NCI-H2196 (cell line): ENCODE data around the gene RASL11A.
A peak's percentile ranks its signal among the peaks of the same experiment; 100 is the strongest.
"Not testable (repeated sequence)": the region's sequence is repeated elsewhere in the genome, so short reads cannot be mapped to it uniquely, and the experiment has no call there.

Experiments used
- DNase-seq: peaks from one replicate; lab custom pipeline; 2025; ENCODE audit not compliant: unreplicated experiment; lab: John Stamatoyannopoulos, UW

The RASL11A gene

DNA sequence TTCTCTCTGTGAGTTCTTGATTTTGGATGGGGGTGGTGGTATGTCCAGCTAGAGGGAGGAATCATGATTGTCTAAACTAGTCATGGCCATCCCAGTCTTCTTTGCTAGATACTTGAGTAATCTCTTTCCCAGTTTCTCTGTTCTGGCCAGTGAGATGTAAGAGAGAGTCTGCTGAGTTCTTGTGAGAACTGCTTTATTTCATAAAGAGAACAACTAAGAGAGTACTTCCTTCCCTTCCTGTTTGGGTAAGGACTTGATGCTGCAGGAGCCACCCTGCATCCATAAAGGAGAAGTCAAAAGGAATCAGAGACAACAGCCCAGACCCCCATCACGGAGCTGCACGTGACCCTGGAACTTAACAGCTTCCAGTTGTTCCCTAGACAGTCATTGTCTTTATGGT is 3.0 kb upstream of the RASL11A start:
- DNase-seq: no peak

DNA sequence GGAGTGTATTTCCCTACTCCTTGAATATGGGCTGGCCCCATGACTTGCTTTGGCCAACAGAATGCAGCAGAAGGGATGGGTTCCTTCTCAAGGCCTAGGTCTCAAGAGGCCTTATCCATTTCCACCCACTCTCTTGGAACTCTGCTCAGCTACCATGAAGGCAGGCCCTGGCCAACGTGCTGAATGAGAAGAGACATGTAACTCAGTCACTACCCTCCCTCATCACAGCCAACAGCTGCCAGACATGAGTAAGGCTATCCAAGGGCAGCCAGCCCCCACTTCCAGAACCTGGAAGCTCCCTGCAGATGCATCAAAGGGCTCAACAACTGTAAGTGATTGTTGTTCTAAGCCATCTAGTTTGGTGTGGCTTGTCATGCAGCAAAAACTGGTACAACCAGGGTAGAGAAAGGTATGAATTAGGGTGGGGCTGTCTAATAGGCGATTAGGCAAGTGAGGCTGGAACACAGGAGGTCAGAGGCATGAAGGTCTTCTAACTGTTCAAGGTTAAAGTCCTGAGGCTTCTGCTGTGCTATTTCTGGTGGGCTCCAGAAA is 1.4 kb upstream of the RASL11A start:
- DNase-seq: no peak

DNA sequence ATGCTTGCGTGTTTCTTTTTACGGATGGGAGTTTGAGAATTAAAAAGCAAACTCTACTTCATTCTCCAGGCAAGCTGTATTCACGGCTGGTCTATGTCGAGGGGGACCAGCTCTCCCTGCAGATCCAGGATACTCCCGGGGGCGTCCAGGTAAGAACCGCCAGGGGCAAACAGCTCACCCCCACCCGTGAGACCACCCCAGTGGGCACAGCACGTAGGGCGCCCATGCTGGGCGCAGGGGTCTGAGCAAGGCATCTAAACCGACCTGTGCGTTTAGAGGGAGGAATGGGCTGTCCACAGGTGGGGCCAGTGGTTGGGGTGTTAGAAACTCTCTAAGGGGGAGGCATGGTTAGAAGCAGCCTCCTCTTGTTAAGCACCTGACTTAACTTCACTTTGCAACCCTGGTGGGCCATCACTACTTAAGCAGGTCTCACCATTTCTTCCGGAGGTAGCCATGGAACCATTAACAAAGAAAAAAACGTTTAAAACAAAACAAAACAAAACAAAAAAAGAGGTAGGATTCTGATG is 1.0 kb downstream of the RASL11A start:
- no peak for DNase-seq

DNA sequence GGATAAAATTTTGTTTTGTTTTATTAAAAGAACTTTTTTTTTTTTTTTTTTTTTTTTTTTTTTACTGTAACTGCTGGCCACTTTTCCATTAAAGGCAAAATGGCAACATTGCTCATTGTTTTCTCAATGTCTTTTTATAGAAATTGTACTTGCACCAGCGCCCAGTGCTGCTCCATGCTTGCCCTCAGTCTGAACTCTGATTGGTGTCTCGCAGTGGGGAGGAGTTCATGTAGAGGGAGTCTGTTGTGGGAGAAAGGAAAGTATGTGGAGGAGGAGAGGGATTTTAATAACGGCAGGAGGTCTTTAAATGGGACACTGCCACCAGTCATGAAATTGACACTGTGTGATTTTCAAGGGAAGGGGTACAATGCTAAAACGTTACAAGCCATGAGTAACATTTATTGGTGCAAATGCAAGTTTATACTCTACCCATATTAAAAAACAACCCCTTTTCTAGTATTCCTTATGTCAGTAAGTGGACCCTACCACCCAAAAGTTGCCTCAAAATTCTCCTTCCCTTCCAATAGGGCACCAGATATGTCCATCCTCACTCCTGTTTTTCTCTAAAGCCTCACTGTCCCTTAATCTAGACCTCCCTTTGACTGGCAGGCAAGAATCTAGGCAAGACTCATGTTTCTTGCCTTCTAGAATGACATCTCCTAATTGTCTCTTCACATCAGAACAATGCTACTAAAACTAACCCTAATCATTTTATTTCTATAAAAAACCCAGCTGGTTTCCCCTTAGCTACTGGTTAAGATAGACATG is 3.2 kb downstream of the RASL11A start:
- DNase-seq: no peak

DNA sequence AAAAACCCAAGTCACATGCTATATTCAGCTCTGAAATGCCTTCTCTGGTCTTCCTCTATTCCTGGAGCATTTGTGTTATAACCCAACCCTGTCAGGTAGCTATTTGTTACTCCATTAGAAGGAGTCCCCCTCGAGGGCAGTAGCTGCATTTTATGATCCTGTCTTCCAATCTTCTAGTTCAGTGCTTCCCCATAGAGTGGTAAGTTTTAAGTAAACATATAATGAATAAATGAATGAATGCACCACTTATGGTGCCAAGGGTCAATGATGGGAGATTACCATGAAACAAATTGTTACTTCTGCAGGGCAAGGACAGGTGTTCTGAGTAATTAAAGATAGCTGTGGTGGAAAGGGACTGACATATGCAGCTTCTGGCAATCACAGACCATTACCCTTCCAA is 4.0 kb downstream of the RASL11A start:
- DNase-seq: no peak

DNA sequence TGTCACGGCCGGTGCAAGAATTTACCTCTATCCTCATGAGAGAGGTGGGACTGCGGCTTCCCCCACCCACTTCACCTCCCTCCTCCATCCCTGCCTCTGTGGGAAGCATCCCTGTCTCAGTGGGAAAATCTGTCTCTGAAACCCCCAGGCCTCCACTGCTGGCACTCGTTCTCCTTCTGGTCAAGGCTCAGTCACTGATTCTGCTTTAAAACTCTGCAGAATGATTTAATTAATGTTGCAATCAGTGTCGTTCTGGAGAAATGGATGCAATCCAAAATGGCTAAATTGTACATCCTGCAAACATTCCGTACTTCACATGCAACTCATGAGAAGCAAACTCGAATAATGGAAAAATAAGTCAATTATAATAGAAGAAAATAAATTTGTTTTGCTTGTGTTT is 5.6 kb downstream of the RASL11A start:
- no peak for DNase-seq

DNA sequence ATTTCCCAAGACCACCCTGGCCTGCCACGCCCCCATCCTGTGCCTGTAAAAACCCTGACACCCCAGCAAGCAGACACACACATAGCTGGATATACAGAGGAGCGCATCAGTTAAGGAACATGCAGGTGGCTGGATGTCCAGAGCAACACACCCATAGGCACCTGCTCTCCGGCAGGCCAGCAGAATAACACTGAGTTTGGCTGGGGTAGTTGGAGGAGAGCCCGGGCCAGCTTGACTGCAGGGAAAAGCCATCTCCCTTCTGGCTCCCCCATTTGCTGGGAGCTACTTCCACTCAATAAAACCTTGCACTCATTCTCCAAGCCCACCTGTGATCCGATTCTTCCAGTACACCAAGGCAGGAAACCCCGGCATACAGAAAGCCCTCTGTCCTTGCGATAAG is 8.9 kb downstream of the RASL11A start:
- DNase-seq: no peak

DNA sequence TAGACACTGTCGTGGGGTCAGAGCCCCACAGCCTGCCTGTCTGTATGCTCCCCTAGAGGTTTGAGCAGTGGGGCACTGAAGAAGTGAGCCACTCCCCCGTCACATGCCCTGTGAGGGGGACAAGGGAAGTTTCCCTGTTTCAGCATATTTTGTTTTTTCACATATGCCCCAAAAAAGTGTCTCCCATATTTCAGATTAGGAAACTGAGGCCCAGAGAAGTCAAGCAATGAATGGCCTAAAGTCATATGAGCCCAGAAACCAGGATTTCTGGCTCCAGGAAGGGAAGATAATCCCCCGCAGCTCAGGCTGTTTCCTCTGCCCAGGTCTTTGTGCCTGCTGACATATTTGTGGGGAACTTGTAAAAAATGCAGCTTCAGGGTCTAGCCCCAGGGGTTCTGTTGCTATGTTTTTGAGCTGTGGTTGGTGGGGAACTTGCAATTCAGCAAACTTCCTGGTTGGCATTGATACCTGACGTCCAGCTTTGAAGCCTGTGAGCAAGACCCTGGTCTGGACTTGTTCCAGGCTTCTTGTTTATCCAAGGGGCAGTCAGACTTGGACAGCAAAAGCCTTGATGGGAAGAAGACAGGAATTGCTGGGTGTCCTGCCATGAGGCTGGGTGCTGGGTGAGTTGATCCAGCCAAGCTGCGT is 9.5 kb downstream of the RASL11A start:
- DNase-seq: no peak

DNA sequence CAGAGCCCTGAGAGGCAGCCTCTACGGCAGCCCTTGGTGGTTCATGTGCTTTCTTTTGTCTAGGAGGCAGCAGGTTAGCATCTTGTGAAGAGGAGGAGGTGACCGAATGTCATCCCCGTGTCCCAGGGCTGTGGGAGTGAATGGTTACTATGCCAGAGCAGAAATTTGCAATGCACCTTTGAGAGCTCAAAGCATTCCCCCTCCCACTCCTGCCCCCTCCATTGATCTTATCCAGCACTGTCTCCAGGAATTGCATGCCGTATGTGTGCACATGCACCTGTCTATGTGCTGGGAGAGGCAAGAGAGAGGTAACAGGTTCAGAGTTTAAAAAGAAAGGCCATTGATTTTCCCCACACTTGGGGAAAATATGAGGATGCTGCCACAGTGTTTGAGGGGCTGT is 10.2 kb downstream of the RASL11A start:
- no peak for DNase-seq

DNA sequence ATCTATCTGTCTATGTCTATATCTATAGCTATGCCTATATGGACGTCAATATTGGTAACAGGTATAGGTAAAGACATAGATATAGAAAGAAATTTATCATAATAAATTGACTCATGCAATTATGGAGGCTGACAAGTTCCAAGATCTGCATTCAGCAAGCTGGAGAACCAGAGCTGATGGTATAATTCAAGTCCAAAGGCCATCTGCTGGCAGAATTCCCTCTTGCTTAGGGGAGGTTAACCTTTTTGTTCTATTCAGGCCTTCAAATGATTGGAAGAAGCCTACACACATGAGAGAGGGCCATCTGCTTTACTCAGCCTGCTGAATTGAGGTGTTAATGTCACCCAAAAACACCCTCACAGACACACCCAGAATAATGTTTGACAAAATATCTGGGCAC is 10.8 kb downstream of the RASL11A start:
- no peak for DNase-seq

DNA sequence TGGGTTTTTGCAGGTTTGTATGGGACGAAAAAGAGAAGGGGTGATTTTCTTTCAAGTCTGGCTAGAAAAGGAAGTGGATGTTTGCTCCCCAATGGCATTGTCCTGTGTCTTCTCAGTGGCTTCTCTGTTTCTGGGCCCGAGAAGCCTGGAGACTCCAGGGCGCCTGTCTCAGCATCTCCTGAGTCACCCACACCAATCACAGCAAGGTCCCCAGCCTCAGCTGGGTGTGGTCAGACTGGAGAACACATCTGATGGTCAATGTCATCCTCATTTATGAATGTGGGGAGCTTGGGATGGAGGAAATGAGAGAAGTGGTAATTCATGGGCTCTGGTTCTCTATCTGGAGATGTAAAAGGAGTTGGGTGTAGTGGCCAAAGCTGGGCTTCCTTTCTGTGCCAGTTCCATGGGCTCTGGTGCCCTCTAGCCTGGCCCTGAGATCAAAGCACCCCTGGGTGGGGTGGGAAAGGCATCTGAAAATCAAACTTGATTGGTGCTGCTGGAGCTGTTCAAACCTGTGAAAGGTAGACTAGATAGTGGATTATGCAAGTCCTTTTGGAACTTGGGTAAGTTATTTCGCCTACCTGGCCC is 13.4 kb downstream of the RASL11A start:
- DNase-seq: peak; percentile 7

DNA sequence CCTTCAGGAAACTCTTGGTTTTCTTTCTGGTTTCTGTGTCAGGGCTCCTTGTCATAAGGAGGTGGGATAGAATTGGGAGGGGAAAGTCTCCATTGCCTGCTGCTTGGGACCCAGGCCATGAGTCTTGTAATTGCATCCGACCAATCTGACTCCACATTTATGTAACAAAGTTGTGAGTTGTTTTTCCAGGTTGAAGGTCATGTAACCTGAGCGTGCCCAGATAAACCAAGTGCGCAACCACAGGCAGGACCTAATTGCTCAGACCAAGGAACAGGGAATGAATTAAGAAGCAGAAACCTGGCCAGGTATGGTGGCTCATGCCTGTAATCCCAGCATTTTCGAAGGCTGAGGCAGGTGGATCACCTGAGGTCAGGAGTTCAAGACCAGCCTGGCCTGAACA is 17.8 kb downstream of the RASL11A start:
- DNase-seq: no peak

DNA sequence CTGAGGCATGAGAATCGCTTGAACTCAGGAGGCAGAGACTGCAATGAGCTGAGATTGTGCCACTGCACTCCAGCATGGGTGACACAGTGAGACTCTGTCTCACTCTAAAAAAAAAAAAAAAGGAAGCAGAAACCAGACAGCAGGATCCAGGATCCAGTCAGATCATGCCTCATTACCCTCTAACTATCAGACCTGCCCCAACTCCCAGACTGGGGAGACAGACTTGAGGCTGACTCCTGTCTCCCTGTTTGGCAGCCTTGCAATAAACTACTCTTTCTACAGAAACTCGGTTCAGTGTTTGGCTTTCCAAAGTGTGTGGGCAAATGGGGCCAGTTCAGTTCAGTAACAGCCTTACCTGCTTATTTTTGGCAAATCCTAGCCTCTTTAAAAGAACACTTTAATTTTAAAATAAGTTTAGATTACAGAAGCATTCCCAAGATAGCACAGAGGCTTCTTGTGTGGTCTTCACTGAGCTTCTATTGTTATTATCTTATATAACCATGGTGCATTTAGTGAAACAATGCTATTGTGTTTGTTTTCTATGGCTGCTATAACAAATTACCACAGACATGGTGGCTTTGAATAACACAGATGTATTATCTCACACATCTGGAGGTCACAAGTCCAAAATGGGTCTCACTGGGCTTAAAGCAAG is 18.5 kb downstream of the RASL11A start:
- no peak for DNase-seq

DNA sequence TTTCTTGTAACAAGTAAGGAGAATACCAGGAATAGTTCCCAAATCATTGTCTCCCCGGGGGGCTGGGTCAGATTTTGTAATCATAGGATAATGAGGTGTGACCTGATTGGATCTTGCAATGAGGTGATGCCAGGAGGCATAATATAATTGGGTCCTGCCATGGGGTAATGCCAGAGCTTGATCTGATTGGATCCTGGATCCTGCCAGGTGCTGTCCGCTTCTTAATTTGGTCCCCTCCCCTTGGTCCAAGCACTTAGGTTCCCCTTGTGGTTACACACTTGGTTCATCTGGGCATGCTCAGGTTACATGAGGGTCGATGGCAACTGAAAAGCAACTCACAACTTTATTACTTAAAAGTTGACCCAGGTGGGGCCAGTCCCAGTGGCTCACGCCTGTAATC is 20.1 kb downstream of the RASL11A start:
- DNase-seq: no peak

DNA sequence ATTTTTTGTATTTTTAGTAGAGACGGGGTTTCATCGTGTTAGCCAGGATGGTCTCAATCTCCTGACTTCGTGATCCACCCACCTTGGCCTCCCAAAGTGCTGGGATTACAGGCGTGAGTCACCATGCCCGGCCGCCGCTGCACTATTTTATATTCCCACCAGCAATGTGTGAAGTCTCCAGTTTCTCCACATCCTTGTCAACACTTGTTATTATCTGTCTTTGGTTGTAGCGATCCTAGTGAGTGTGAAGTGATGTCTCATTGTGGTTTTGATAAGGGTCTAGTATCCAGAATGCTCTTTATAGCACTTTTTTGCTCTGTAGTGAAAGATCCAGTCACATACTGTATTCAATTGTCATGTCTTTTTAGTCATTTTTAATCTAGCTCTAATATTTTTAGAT is 21.3 kb downstream of the RASL11A start:
- not testable (repeated sequence) for DNase-seq

DNA sequence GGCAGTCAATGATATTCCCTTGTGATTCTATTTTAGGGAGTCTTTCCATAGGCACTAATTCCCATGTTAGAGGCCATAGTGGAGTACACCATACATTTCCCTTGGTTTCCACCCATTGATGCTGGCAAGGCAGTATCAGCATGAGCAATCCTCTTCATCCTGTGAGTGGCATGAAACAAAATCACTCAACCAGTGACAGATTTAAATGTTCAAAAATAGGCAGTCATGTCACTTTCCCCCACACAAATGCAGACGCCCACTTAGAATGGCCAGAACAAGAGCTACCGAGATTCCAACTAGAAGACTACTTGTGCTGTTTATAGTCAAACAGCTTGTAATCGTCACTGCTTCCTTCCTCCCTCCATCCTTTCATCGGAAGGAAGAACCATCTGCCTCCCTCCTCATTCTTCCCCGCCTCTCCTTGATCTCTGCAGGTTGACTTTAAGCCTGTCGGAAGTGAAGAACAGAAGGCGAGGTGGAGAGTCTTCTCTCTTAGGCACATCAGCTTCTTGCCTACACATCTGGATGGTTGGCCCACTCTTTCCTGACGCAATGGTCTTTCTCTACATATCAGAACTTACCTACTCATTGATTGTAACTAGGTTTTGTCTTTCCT is 22.6 kb downstream of the RASL11A start:
- DNase-seq: no peak

DNA sequence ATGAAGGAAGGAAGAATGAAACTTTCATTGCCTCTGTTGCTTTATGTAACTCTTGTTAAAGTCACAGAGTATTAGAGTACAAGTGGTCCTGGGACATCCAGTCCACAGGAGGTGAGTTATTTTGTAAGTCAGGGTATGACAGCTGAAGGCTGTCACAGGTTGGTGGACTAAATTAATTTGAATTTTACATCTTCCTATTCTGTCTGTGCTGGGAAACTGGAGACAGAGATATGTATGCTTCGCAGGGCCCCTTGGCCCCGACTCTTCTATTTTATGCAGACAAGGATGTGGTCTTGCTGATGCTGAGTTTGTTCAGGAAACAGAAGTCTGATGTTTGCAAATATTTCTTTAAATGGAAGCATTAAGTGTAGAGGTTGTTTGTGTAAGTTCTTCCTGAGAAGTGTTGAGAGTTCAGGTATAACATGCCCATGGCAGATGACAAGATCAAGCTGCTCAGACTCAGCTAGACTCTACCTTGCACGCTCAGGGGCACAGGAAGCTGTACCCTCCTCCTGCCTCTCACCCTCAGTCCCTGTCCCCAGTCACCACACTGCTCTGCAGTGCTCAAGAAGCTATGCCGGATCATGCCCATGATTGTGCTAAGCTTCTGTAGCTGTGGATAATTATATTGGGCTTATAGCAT is 23.4 kb downstream of the RASL11A start:
- no peak for DNase-seq

DNA sequence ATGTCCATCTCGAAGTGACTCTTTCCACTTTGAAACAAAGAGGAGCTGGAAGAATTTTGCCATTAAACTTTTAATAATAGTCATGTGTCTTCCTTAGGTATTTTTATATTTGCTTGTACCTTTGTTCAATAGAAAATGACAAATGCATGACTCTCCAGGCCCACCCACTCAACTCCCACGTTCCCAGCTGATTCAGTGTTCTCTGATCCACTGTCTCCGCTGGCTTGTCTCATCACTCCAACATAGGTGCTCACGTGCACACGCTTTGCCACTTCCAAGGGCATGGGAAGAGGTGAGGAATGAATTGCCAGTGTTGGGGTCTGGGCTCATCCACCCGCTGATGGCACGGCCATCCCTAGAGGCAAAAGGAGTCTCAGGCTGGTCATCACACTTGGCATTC is 24.5 kb downstream of the RASL11A start:
- no peak for DNase-seq

DNA sequence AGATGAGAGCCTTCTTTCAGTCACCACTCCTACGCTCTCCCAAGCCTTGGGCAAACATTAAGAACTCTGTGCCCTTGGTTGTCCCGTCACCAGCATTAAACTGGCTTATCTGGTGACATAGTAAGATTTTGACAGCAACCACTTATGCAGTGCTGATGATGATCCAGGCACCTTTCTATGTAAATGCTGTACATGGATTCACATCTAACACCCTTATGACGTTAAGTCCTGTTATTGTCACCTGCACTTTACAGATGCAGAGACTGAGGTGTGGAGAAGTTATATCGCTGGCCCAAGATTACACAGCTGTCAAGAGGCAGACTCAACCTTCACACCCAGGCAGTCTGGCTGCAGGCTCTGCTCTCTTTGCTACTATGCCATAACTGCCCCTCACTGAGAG is 25.0 kb downstream of the RASL11A start:
- DNase-seq: no peak

DNA sequence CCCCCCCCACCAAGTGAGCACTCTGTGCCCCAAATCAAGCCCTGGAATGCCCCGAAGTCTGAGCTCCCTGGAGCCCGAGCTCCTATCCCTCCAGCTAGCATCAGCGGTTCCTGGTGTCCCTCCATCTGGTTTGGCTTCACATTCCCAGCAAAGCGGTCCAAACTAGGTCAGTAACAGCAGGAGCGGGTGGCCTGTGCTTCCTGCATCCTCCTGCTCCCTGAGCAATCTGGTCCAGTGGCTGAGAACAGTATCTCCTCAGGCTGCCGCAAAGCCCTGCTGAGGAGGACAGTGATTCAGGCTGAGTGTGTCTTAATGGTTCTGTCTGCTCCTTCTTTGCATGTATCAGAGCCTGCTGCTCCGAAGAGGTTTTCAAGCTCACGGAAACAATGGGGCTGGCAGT is 25.9 kb downstream of the RASL11A start:
- DNase-seq: no peak

DNA sequence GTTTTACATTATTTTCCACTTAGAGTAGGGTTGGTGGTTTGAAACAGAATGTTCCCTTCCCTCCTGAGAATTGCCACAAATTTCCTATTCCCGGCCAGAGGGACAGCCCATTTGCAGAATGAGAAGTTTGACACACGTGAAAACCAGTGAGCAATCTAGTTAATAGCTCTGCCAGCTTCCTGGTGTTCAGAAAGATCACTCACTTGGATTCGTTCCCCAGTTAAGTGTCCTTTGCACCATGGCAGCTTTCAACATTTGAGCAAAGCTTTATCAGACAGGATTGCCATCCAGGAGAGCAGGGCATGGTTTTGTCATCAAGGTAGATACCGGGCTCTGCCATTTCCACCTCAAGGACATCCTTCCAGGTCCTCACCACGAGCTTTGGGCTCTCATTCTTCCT is 28.2 kb downstream of the RASL11A start:
- no peak for DNase-seq
